Activated T-cell treated with anti-CD3 and anti-CD28 coated beads for 48 hours (primary cell): ENCODE data around the gene ABHD11.
"Not testable (repeated sequence)": the region's sequence is repeated elsewhere in the genome, so short reads cannot be mapped to it uniquely, and the experiment has no call there.

ENCODE experiments used
- DNase-seq: peaks from one replicate; pipeline ENCODE4 v3.0.0-alpha.2; 2020; ENCODE audit warnings: low read depth

ABHD11 gene

GRCh38 chr7:73742753-73743641, 4.4 kb upstream of the ABHD11 start:
- DNase-seq = no peak

- no peak for DNase-seq
Measured at GRCh38 chr7:73742338-73742752, 3.7 kb upstream of the ABHD11 start.

- DNase-seq = no peak
Measured at GRCh38 chr7:73741600-73741999, 3.0 kb upstream of the ABHD11 start.

GRCh38 chr7:73740771-73741170, 2.2 kb upstream of the ABHD11 start:
- no peak for DNase-seq

GRCh38 chr7:73740212-73740611, 1.6 kb upstream of the ABHD11 start:
- DNase-seq = no peak

GRCh38 chr7:73739387-73739767, 775 bp upstream of the ABHD11 start:
- DNase-seq = no peak

GRCh38 chr7:73738220-73738611, 386 bp downstream of the ABHD11 start:
- peak; percentile 52 for DNase-seq

- no peak for DNase-seq
Measured at GRCh38 chr7:73737491-73738219, 947 bp downstream of the ABHD11 start.

- DNase-seq = no peak
Measured at GRCh38 chr7:73736885-73737284, 1.7 kb downstream of the ABHD11 start.

GRCh38 chr7:73735528-73735905, 3.1 kb downstream of the ABHD11 start:
- DNase-seq = no peak

- DNase-seq = peak; percentile 76
Measured at GRCh38 chr7:73734619-73735527, 3.7 kb downstream of the ABHD11 start.

- no peak for DNase-seq
Measured at GRCh38 chr7:73732397-73732796, 6.2 kb downstream of the ABHD11 start.

- no peak for DNase-seq
Measured at GRCh38 chr7:73730485-73730884, 8.1 kb downstream of the ABHD11 start.

GRCh38 chr7:73728551-73728950, 10.1 kb downstream of the ABHD11 start:
- no peak for DNase-seq

GRCh38 chr7:73727952-73728351, 10.7 kb downstream of the ABHD11 start:
- DNase-seq = no peak

- DNase-seq = no peak
Measured at GRCh38 chr7:73726083-73726466, 12.5 kb downstream of the ABHD11 start.

GRCh38 chr7:73723813-73724212, 14.8 kb downstream of the ABHD11 start:
- DNase-seq = no peak

GRCh38 chr7:73722785-73723184, 15.8 kb downstream of the ABHD11 start:
- DNase-seq = no peak

GRCh38 chr7:73722182-73722581, 16.4 kb downstream of the ABHD11 start:
- DNase-seq = not testable (repeated sequence)

GRCh38 chr7:73721377-73721817, 17.2 kb downstream of the ABHD11 start:
- DNase-seq = no peak

- not testable (repeated sequence) for DNase-seq
Measured at GRCh38 chr7:73720443-73720842, 18.2 kb downstream of the ABHD11 start.

- DNase-seq = no peak
Measured at GRCh38 chr7:73719806-73720169, 18.8 kb downstream of the ABHD11 start.
